H9 (cell line): ENCODE results near the gene HILPDA. TPM values are rescaled to one million over a fixed set of nuclear protein-coding genes. Genes with fewer than 3 reads are reported as not detected.

Source experiments
- total RNA-seq: library from RNA; stranded (reverse); gene quantifications from 2 replicates; pipeline ENCODE4 v1.2.1, GENCODE V29; 2021

Gene HILPDA
- total RNA-seq, 1 experiment from 2014 or later: 23.3 TPM

Other genes starting within 250 kb of the HILPDA start
- not detected in 2 replicates for gene LEP, start 214.6 kb upstream of the HILPDA start, total RNA-seq
- gene RBM28, start 112.0 kb upstream of the HILPDA start, total RNA-seq: 67.5 and 70.0 TPM in 2 replicates
- 0.15 and 0.24 TPM in 2 replicates for gene PRRT4, start 94.2 kb upstream of the HILPDA start, total RNA-seq
- gene IMPDH1, start 45.9 kb upstream of the HILPDA start, total RNA-seq: 32.7 and 35.2 TPM in 2 replicates
- gene METTL2B, start 20.9 kb downstream of the HILPDA start, total RNA-seq: 44.3 and 49.6 TPM in 2 replicates
- 0.50 and 0.98 TPM in 2 replicates for gene GARIN1A, start 216.4 kb downstream of the HILPDA start, total RNA-seq